Measurements from ENCODE around the gene BCL7A. TPM values are rescaled to one million over a fixed set of nuclear protein-coding genes. Genes with fewer than 3 reads are reported as not detected.

BCL7A gene
- polyA plus RNA-seq, 5 donors, result 13.9 to 17.9 (median 16.6) TPM

Other genes starting within 250 kb of the BCL7A start
- 10 to 100 TPM in 4 of 5 donors, 1 to 10 TPM in 1; 7.2 to 13.7 (median 11.1) TPM for gene RHOF, start 228.2 kb upstream of the BCL7A start, polyA plus RNA-seq (ENCODE audit: insufficient read depth in 1 of 5, insufficient read length in 5 of 5, low replicate concordance in 1 of 5)
- 10 to 100 TPM in 4 of 5 donors, 1 to 10 TPM in 1; 9.4 to 16.6 (median 13.1) TPM for gene SETD1B, start 217.9 kb upstream of the BCL7A start, polyA plus RNA-seq (ENCODE audit: insufficient read depth in 1 of 5, insufficient read length in 5 of 5, low replicate concordance in 1 of 5)
- gene HPD, start 163.0 kb upstream of the BCL7A start, polyA plus RNA-seq (ENCODE audit: insufficient read depth in 1 of 5, insufficient read length in 5 of 5, low replicate concordance in 1 of 5), result under 1 TPM in 3 of 5 donors, not detected in 2; 0.08 to 0.34 (median 0.10) TPM
- 10 to 100 TPM; 37.3 to 56.4 (median 45.9) TPM for gene PSMD9, start 133.1 kb upstream of the BCL7A start, polyA plus RNA-seq (ENCODE audit: insufficient read depth in 1 of 5, insufficient read length in 5 of 5, low replicate concordance in 1 of 5)
- 10 to 100 TPM in 1 of 5 donors, 1 to 10 TPM in 4; 3.8 to 12.5 (median 9.6) TPM for gene CFAP251, start 103.3 kb upstream of the BCL7A start, polyA plus RNA-seq (ENCODE audit: insufficient read depth in 1 of 5, insufficient read length in 5 of 5, low replicate concordance in 1 of 5)
- 10 to 100 TPM; 55.8 to 87.5 (median 83.7) TPM for gene MLXIP, start 56.9 kb downstream of the BCL7A start, polyA plus RNA-seq (ENCODE audit: insufficient read depth in 1 of 5, insufficient read length in 5 of 5, low replicate concordance in 1 of 5)
- not detected for gene IL31, start 152.3 kb downstream of the BCL7A start, polyA plus RNA-seq (ENCODE audit: insufficient read depth in 1 of 5, insufficient read length in 5 of 5, low replicate concordance in 1 of 5)
- 1 to 10 TPM in 4 of 5 donors, under 1 TPM in 1; 0.67 to 4.5 (median 3.4) TPM for gene LRRC43, start 161.2 kb downstream of the BCL7A start, polyA plus RNA-seq (ENCODE audit: insufficient read depth in 1 of 5, insufficient read length in 5 of 5, low replicate concordance in 1 of 5)
- 1 to 10 TPM in 2 of 5 donors, under 1 TPM in 3; 0.38 to 1.3 (median 0.98) TPM for gene B3GNT4, start 181.8 kb downstream of the BCL7A start, polyA plus RNA-seq (ENCODE audit: insufficient read depth in 1 of 5, insufficient read length in 5 of 5, low replicate concordance in 1 of 5)
- gene DIABLO, start 204.2 kb downstream of the BCL7A start, polyA plus RNA-seq (ENCODE audit: insufficient read depth in 1 of 5, insufficient read length in 5 of 5, low replicate concordance in 1 of 5), result 10 to 100 TPM; 50.3 to 62.1 (median 59.5) TPM
- gene VPS33A, start 244.6 kb downstream of the BCL7A start, polyA plus RNA-seq (ENCODE audit: insufficient read depth in 1 of 5, insufficient read length in 5 of 5, low replicate concordance in 1 of 5), result 10 to 100 TPM in 4 of 5 donors, 1 to 10 TPM in 1; 9.9 to 17.8 (median 15.3) TPM

Data from right lung (tissue), 5 donors.